K562 (cell line): ENCODE data around the gene CAPN12. TPM values are rescaled to one million over a fixed set of nuclear protein-coding genes. Genes with fewer than 3 reads are reported as not detected.

ENCODE experiments used
- ATAC-seq: fragments of 200-7000 bp; cut with Tn5 transposase; 3 replicates; pipeline ENCODE4 v1.9.1; 2020; ENCODE audit warnings: moderate library complexity
- BruUV-seq: library from RNA; stranded (reverse); fragments of 400-500 nt; replicated peaks from 2 replicates; lab custom pipeline; 2021; lab: Mats Ljungman, UMichigan
- CTCF ChIA-PET: fragments of 300-600 bp; formaldehyde crosslinking; extraction: SDS; loops from one replicate; lab custom pipeline; 2021; ENCODE audit warnings: low intra/inter-chr PET ratio; lab: Yijun Ruan, JAX
- POLR2A ChIA-PET: fragments of 300-600, 350-650 bp; sonication (Branson Sonifier 250); formaldehyde crosslinking; extraction: SDS; loops from one replicate; lab custom pipeline; 2021; ENCODE audit warnings: antibody characterized with exemption, inconsistent platforms; lab: Yijun Ruan, JAX
- DNase-seq, 4 experiments: peaks; one replicate each; pipeline versions ENCODE4 v3.0.0 to v3.0.0-alpha.2; 2011 to 2018; ENCODE audit warnings: low spot score in 3 of 4, mixed read lengths in 3 of 4; ENCODE audit errors: extremely low read depth in 1 of 4
- FAIRE-seq: peaks from 2 replicates; lab custom pipeline; 2011; peaks lifted over from hg19 to GRCh38; lab: Jason Lieb, UNC
- H2AFZ ChIP-seq: 2 replicates; pipeline ENCODE4 v1.6.0; 2011; ENCODE audit warnings: low read depth, low read length, control low read depth, inconsistent platforms
- H3K27ac ChIP-seq: fragments of 200-600 bp; 3 replicates; pipeline ENCODE4 v1.8.0; 2011; ENCODE audit warnings: low read depth, mild to moderate bottlenecking, control low read depth, inconsistent platforms, low read length, moderate library complexity, mixed read lengths; ENCODE audit errors: extremely low read depth
- H3K27me3 ChIP-seq, 2 experiments: fragments of 300-600 bp in 1 of 2; 2 replicates in 1 of 2; 3 replicates in 1 of 2; pipeline versions ENCODE4 v1.6.0 to v1.8.0; 2011; ENCODE audit warnings: inconsistent platforms in 2 of 2, low read length in 2 of 2, mild to moderate bottlenecking in 1 of 2, mixed read lengths in 1 of 2, moderate library complexity in 1 of 2; ENCODE audit not compliant: control insufficient read depth in 2 of 2, insufficient read depth in 2 of 2
- H3K36me3 ChIP-seq: fragments of 300-600 bp; 3 replicates; pipeline ENCODE4 v1.8.0; 2011; ENCODE audit warnings: mild to moderate bottlenecking, low read length, inconsistent platforms; ENCODE audit not compliant: control insufficient read depth, insufficient read depth
- H3K4me1 ChIP-seq, 2 experiments: fragments of 200-600 bp in 1 of 2; replicated peaks in 1 of 2; 2 replicates in 1 of 2; 3 replicates in 1 of 2; pipeline versions ENCODE4 v1.5.1 to v1.8.0; 2011; ENCODE audit warnings: inconsistent platforms in 2 of 2, low read length in 2 of 2, mild to moderate bottlenecking in 1 of 2, mixed read lengths in 1 of 2, moderate library complexity in 1 of 2; ENCODE audit not compliant: control insufficient read depth in 2 of 2, insufficient read depth in 2 of 2
- H3K4me2 ChIP-seq: 2 replicates; pipeline ENCODE4 v1.6.1; 2011; ENCODE audit warnings: low read length, control low read depth, inconsistent platforms, mixed read lengths; ENCODE audit not compliant: insufficient read depth
- H3K4me3 ChIP-seq: fragments of 200-600 bp; sonication (generic), shearing (Covaris generic); 2 replicates; pipeline ENCODE4 v1.5.1; 2016; ENCODE audit warnings: control low read depth, inconsistent platforms
- H3K79me2 ChIP-seq: fragments of 200-600 bp; 3 replicates; pipeline ENCODE4 v1.8.0; 2011; ENCODE audit warnings: low read length, inconsistent platforms; ENCODE audit not compliant: control insufficient read depth, insufficient read depth
- H3K9ac ChIP-seq, 2 experiments: 2 replicates each; pipeline versions ENCODE4 v1.6.0 to v1.6.1; 2011; ENCODE audit warnings: low read depth in 2 of 2, low read length in 2 of 2, control low read depth in 1 of 2, inconsistent platforms in 1 of 2, mild to moderate bottlenecking in 1 of 2, mixed read lengths in 1 of 2; ENCODE audit not compliant: insufficient read depth in 1 of 2
- H3K9me1 ChIP-seq: one replicate; pipeline ENCODE4 v1.6.0; 2011; ENCODE audit warnings: inconsistent platforms, mild to moderate bottlenecking, low read length, moderate library complexity; ENCODE audit not compliant: control insufficient read depth, insufficient read depth
- H3K9me3 ChIP-seq: replicated peaks from 2 replicates; pipeline ENCODE4 v1.5.1; 2011; ENCODE audit warnings: low read depth, low read length, inconsistent platforms; ENCODE audit not compliant: control insufficient read depth, insufficient read depth
- H4K20me1 ChIP-seq: replicated peaks from 2 replicates; pipeline ENCODE4 v1.6.1; 2011; ENCODE audit warnings: low read length, inconsistent platforms, mixed read lengths; ENCODE audit not compliant: control insufficient read depth, insufficient read depth
- ADNP ChIP-seq: fragments of 200-800 bp; sonication (Bioruptor generic); IDR thresholded peaks from 2 replicates; pipeline ENCODE4 v1.6.1; 2016; ENCODE audit warnings: missing genetic modification characterization, missing compliant biosample characterization
- BCOR ChIP-seq: fragments of 450-650 bp; IDR thresholded peaks from 2 replicates; pipeline ENCODE4 v1.6.1; 2016
- CBX2 ChIP-seq: fragments of 200-600 bp; sonication (generic); IDR thresholded peaks from one replicate; pipeline ENCODE4 v1.6.1; 2012; ENCODE audit warnings: mild to moderate bottlenecking, low read length, inconsistent platforms; ENCODE audit not compliant: insufficient read depth, poor library complexity, severe bottlenecking
- HNRNPUL1 ChIP-seq: fragments of 200-400 bp; formaldehyde crosslinking; IDR thresholded peaks from 2 replicates; pipeline ENCODE4 v1.6.1; 2017; ENCODE audit warnings: low read length
- KDM1A ChIP-seq, 2 experiments: fragments of 450-650 bp; IDR thresholded peaks; 2 replicates each; pipeline ENCODE4 v1.6.1; 2016; ENCODE audit warnings: mild to moderate bottlenecking in 2 of 2
- LEF1 ChIP-seq: fragments of 450-650 bp; IDR thresholded peaks from 2 replicates; pipeline ENCODE4 v1.6.1; 2016; ENCODE audit warnings: mild to moderate bottlenecking
- PYGO2 ChIP-seq: fragments of 450-650 bp; IDR thresholded peaks from 2 replicates; pipeline ENCODE4 v1.6.1; 2016; ENCODE audit warnings: mild to moderate bottlenecking, missing genetic modification characterization, moderate library complexity, missing compliant biosample characterization
- RBM25 ChIP-seq: fragments of 200-400 bp; formaldehyde crosslinking; IDR thresholded peaks from 2 replicates; pipeline ENCODE4 v1.6.1; 2018; ENCODE audit warnings: low read length, low read depth, moderate library complexity; ENCODE audit not compliant: severe bottlenecking
- SRSF1 ChIP-seq: fragments of 200-400 bp; formaldehyde crosslinking; IDR thresholded peaks from 2 replicates; pipeline ENCODE4 v1.6.1; 2017; ENCODE audit warnings: mild to moderate bottlenecking, low read depth, low read length, moderate library complexity
- TAF9B ChIP-seq: fragments of 450-650 bp; IDR thresholded peaks from 2 replicates; pipeline ENCODE4 v1.6.1; 2018; ENCODE audit warnings: mild to moderate bottlenecking; ENCODE audit not compliant: partially characterized antibody
- XRCC3 ChIP-seq: fragments of 450-650 bp; IDR thresholded peaks from 2 replicates; pipeline ENCODE4 v1.6.1; 2017; ENCODE audit warnings: mild to moderate bottlenecking, moderate library complexity
- ZNF76 ChIP-seq: fragments of 250-450 bp; sonication (Bioruptor Pico); IDR thresholded peaks from 2 replicates; pipeline ENCODE4 v1.4.0; 2020; ENCODE audit warnings: mild to moderate bottlenecking, moderate library complexity, borderline replicate concordance
- WGBS: fragments of 100-300 bp; shearing (Covaris generic); methylation state at CpG from one replicate; pipeline ENCODE4 v1.1.6; 2016; ENCODE audit warnings: low coverage, mixed read lengths; ENCODE audit not compliant: insufficient coverage; ENCODE audit errors: missing lambda C conversion rate; 5-methylcytosine and 5-hydroxymethylcytosine counted together
- in situ Hi-C: fragments of 300-500 bp; cut with MboI; formaldehyde crosslinking; loops from 4 replicates; pipeline ENCODE4 v1.15.0; 2018; ENCODE audit warnings: inconsistent platforms, mixed read lengths
- intact Hi-C: fragments of 100-400 bp; cut with micrococcal nuclease; formaldehyde crosslinking; loops from 2 replicates; pipeline ENCODE4 v1.14.2; 2022
- polyA plus RNA-seq, 8 experiments: library from polyadenylated mRNA; depleted of rRNA in 4 of 8; stranded (reverse) in 5 of 8; unstranded in 3 of 8; fragments of >200 nt; fragmentation: Nextera tagmentation in 2 of 8; fragmentation: Illumina TruSeq in 1 of 8; extraction: Ambion mirVana in 2 of 8; extraction: Trizol in 1 of 8; gene quantifications; 2 replicates each; pipeline versions ENCODE4 v1.2.1 to v1.2.3, GENCODE V29; 2011 to 2014; ENCODE audit warnings: inconsistent platforms in 1 of 8, missing spikeins in 1 of 8
- total RNA-seq, 7 experiments: library from RNA; depleted of rRNA in 6 of 7; stranded (reverse); fragments of >200 nt in 6 of 7; fragmentation: Illumina TruSeq in 2 of 7; extraction: Trizol in 2 of 7; gene quantifications; 2 replicates each; pipeline versions ENCODE4 v1.2.1 to v1.2.3, GENCODE V29; 2011 to 2021; ENCODE audit warnings: low replicate concordance in 1 of 7
- TF ChIP-seq, protein P1 (sequence below): IDR thresholded peaks from 2 replicates; pipeline ENCODE4 v1.6.1; 2012; ENCODE audit warnings: low read depth, low read length, improper control_type of control experiment, borderline replicate concordance
- TF ChIP-seq, protein P2 (sequence below), 2 experiments: fragments of 150-350 bp in 1 of 2; IDR thresholded peaks; 2 replicates each; pipeline ENCODE4 v1.6.1; 2012 to 2016; ENCODE audit warnings: low read depth in 2 of 2, low read length in 2 of 2, mild to moderate bottlenecking in 1 of 2, moderate library complexity in 1 of 2

CAPN12 gene
- total and polyA plus RNA-seq, 9 of the 15 experiments (the other 6 are each of a cell fraction or from before 2014, with no cell fraction given), result 0.83 to 7.0 (median 1.6) TPM

DNA sequence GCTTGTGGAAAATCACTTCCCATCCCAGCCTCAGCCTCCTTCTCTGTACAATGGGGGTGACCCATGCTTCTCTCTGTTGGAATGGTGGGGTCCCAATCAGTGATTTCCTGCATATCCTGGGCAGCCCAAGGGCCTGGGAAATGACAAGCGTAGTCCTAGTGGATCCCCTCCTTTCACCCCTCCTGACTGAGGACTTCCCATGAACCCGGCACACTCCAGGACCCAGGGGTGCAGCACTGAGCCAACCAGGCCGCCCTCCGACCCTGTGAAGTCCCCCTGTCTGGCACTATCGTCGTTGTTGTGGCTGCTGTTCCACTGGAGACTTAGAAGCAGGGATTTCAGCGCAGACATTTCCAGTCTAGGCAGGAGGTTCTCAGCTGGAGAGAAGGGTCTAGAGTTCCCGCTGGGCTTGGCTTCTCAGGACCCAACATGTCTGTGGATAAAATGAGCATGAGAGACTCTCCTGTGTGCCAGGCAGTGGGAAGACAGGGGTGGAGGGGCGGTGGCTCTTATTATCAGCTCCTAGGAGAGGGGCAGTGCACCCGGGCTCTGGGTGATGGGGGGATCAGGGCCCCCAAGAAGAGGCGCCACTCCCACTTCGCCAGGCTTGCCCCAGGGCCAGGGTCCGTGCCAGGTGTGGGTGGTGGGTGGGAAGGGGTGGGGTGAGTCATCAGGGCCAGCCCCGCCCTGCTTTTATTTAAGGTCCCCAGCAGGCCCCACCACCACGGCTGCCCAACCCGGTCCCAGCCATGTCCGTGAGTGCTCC, 44.4 kb upstream of the CAPN12 start, which contains the start of gene LGALS7B (continued):
- TF ChIP-seq CBX2, result no peak

DNA sequence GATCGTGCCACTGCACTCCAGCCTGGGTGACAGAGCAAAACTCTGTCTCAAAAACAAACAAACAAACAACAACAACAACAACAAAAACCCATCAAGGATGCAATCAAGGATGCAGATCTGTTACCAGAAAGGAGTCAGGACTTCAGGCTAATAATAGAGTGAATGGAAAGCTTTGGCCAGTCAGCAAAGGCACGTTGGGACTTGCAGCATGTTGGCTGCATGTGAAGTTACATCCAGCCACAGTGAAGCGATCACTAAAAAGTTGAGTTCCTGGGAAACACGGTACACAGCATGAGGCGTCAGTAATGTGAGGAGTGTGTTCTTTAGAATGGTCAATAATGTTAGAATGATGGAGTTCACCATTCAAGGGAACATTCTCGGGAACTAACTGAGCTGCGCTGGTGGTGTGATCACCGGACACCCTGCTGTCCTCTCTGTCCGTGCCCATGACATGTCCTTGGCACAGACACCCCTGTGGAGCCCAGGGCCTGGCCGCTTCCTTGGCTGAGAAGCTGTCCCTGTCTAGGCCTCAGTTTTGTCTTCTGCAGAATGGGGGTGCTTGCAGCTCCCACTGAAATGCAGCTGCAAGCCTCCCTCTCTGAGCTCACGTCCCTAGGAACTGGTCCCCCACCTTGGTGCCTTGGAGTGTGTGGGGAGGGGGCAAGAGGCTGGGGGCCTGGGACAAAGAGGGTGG, 42.4 kb upstream of the CAPN12 start:
- CTCF ChIA-PET, result no interaction called here
- no peaks in the 10 kb centered on the region for H3K9me3 ChIP-seq
- no peaks in the 10 kb centered on the region for H3K9me1 ChIP-seq
- no TSS peak for BruUV-seq
- no peaks in the 10 kb centered on the region for H3K27me3 ChIP-seq
- in situ Hi-C loops, result no loop called here
- H3K4me1 ChIP-seq, result peaks cover 0 to under 1% of the 10 kb centered on the region in 2 experiments; a peak in 2 of 5 replicates
- intact Hi-C loops, result no loop called here
- DNase-seq, result no peak
- FAIRE-seq, result no peak
- H3K27ac ChIP-seq, result no peak overlapping the region
- no peaks in the 10 kb centered on the region for H4K20me1 ChIP-seq
- POLR2A ChIA-PET, result interaction anchor here (0.6 kb wide), 1 partner anchor 388 kb away, joined by 3 read pairs; no protein-coding TSS in a partner anchor
- no peak for TF ChIP-seq ZNF76
- TF ChIP-seq PYGO2 (tag), result no peak
- 0 out of 2 replicates have a peak, but pooled peaks have one; percentile 20 for TF ChIP-seq ADNP (tag)
- TF ChIP-seq TAF9B, result no peak
- TF ChIP-seq BCOR, result peak; percentile 79
- TF ChIP-seq, protein P1, sequence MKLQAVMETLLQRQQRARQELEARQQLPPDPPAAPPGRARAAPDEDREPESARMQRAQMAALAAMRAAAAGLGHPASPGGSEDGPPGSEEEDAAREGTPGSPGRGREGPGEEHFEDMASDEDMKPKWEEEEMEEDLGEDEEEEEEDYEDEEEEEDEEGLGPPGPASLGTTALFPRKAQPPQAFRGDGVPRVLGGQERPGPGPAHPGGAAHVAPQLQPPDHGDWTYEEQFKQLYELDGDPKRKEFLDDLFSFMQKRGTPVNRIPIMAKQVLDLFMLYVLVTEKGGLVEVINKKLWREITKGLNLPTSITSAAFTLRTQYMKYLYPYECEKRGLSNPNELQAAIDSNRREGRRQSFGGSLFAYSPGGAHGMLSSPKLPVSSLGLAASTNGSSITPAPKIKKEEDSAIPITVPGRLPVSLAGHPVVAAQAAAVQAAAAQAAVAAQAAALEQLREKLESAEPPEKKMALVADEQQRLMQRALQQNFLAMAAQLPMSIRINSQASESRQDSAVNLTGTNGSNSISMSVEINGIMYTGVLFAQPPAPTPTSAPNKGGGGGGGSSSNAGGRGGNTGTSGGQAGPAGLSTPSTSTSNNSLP, result no peak
- TF ChIP-seq, protein P2, sequence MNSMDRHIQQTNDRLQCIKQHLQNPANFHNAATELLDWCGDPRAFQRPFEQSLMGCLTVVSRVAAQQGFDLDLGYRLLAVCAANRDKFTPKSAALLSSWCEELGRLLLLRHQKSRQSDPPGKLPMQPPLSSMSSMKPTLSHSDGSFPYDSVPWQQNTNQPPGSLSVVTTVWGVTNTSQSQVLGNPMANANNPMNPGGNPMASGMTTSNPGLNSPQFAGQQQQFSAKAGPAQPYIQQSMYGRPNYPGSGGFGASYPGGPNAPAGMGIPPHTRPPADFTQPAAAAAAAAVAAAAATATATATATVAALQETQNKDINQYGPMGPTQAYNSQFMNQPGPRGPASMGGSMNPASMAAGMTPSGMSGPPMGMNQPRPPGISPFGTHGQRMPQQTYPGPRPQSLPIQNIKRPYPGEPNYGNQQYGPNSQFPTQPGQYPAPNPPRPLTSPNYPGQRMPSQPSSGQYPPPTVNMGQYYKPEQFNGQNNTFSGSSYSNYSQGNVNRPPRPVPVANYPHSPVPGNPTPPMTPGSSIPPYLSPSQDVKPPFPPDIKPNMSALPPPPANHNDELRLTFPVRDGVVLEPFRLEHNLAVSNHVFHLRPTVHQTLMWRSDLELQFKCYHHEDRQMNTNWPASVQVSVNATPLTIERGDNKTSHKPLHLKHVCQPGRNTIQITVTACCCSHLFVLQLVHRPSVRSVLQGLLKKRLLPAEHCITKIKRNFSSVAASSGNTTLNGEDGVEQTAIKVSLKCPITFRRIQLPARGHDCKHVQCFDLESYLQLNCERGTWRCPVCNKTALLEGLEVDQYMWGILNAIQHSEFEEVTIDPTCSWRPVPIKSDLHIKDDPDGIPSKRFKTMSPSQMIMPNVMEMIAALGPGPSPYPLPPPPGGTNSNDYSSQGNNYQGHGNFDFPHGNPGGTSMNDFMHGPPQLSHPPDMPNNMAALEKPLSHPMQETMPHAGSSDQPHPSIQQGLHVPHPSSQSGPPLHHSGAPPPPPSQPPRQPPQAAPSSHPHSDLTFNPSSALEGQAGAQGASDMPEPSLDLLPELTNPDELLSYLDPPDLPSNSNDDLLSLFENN (IDR thresholded peaks at IDR 0.05; ENCODE audit: low read depth in 2 of 2, low read length in 2 of 2), result no peak
- TF ChIP-seq KDM1A (IDR thresholded peaks at IDR 0.05), result 0 out of 4 replicates have a peak, but pooled peaks have one; percentile 31 to 43
- peak; percentile 72 for TF ChIP-seq RBM25
- TF ChIP-seq LEF1, result no peak
- TF ChIP-seq HNRNPUL1, result no peak
- TF ChIP-seq SRSF1, result no peak
- TF ChIP-seq XRCC3, result no peak
- TF ChIP-seq, all 486 proteins: peak for 4
- Histone ChIP-seq H3K9ac (no peak overlapping the region), H3K36me3 (no peaks in the 10 kb centered on the region), H2AFZ (no peak overlapping the region), H3K4me2 (no peak overlapping the region), H3K4me3 (no peak overlapping the region), H3K79me2 (no peaks in the 10 kb centered on the region)
- ATAC-seq, result no peak
- WGBS, result 40% methylated on average over 10 of the region's 11 CpGs
